Activated CD4-positive, alpha-beta T cell treated with anti-CD3 and anti-CD28 coated beads, Interleukin-2, amount 50 U/mL, for 24 hours (primary cell): ENCODE data around the gene LHFPL2.
"Not testable (repeated sequence)": the region's sequence is repeated elsewhere in the genome, so short reads cannot be mapped to it uniquely, and the experiment has no call there.

Experiments used
- DNase-seq, 2 donors: peaks; one replicate each; pipeline ENCODE4 v3.0.0-alpha.2; 2020; ENCODE audit warnings: low read depth in 1 of 2, low spot score in 1 of 2

Gene LHFPL2

GRCh38 chr5:78666975-78667374 is 18.4 kb upstream of the LHFPL2 start:
- not testable (repeated sequence) for DNase-seq

- DNase-seq: no peak
Observed at GRCh38 chr5:78666041-78666444, 17.5 kb upstream of the LHFPL2 start.

GRCh38 chr5:78665534-78665933 is 17.0 kb upstream of the LHFPL2 start:
- DNase-seq: no peak

GRCh38 chr5:78662323-78662722 is 13.8 kb upstream of the LHFPL2 start:
- no peak for DNase-seq

GRCh38 chr5:78661691-78662090 is 13.1 kb upstream of the LHFPL2 start:
- no peak for DNase-seq

GRCh38 chr5:78661044-78661443 is 12.5 kb upstream of the LHFPL2 start:
- no peak for DNase-seq

GRCh38 chr5:78660401-78660800 is 11.8 kb upstream of the LHFPL2 start:
- DNase-seq: no peak

GRCh38 chr5:78659714-78660113 is 11.1 kb upstream of the LHFPL2 start:
- no peak for DNase-seq

- no peak for DNase-seq
Observed at GRCh38 chr5:78659114-78659513, 10.5 kb upstream of the LHFPL2 start.

GRCh38 chr5:78657201-78657600 is 8.6 kb upstream of the LHFPL2 start:
- DNase-seq: no peak

GRCh38 chr5:78655746-78656290 is 7.2 kb upstream of the LHFPL2 start:
- no peak for DNase-seq

GRCh38 chr5:78654386-78654785 is 5.8 kb upstream of the LHFPL2 start:
- no peak for DNase-seq

- no peak for DNase-seq
Observed at GRCh38 chr5:78653681-78654366, 5.3 kb upstream of the LHFPL2 start.

GRCh38 chr5:78653031-78653430 is 4.5 kb upstream of the LHFPL2 start:
- DNase-seq: no peak

- DNase-seq: no peak
Observed at GRCh38 chr5:78651468-78651867, 2.9 kb upstream of the LHFPL2 start.

- DNase-seq: no peak
Observed at GRCh38 chr5:78650531-78650930, 2.0 kb upstream of the LHFPL2 start.

- DNase-seq: no peak
Observed at GRCh38 chr5:78649861-78650496, 1.4 kb upstream of the LHFPL2 start.

GRCh38 chr5:78649211-78649695 is 681 bp upstream of the LHFPL2 start:
- DNase-seq: no peak

GRCh38 chr5:78647838-78648358 is 674 bp downstream of the LHFPL2 start:
- DNase-seq: no peak

- no peak for DNase-seq
Observed at GRCh38 chr5:78647351-78647818, 1.2 kb downstream of the LHFPL2 start.

GRCh38 chr5:78644741-78645300 is 3.8 kb downstream of the LHFPL2 start:
- no peak for DNase-seq

- DNase-seq: no peak
Observed at GRCh38 chr5:78644129-78644528, 4.4 kb downstream of the LHFPL2 start.
